Naive thymus-derived CD4-positive, alpha-beta T cell (primary cell): ENCODE data around the gene SZRD1. TPM values are rescaled to one million over a fixed set of nuclear protein-coding genes. Genes with fewer than 3 reads are reported as not detected.

Source experiments
- ATAC-seq: fragments of 150-1000 bp; cut with Tn5 transposase; 2 replicates; pipeline ENCODE4 v1.10.0; 2021; ENCODE audit warnings: mild to moderate bottlenecking, moderate library complexity
- CTCF ChIA-PET: fragments of 350-600 bp; sonication (Branson Sonifier 250); formaldehyde crosslinking; loops from one replicate; lab custom pipeline; 2021; ENCODE audit warnings: antibody characterized with exemption; lab: Charles Lee
- POLR2A ChIA-PET: fragments of 350-600 bp; sonication (Branson Sonifier 250); formaldehyde crosslinking; loops from one replicate; lab custom pipeline; 2021; ENCODE audit warnings: antibody characterized with exemption, inconsistent platforms; lab: Charles Lee
- DNase-seq, 9 donors: peaks; one replicate each; pipeline versions ENCODE4 v3.0.0 to v3.0.0-alpha.2; 2020 to 2022; ENCODE audit warnings: mixed read lengths in 1 of 9
- H3K27ac ChIP-seq: one replicate; pipeline ENCODE4 v1.7.0; 2013; ENCODE audit warnings: mild to moderate bottlenecking, low read depth, low read length, moderate library complexity
- H3K27me3 ChIP-seq, 2 donors: one replicate each; pipeline ENCODE4 v1.7.0; 2013; ENCODE audit warnings: low read length in 2 of 2, mild to moderate bottlenecking in 2 of 2, moderate library complexity in 2 of 2; ENCODE audit not compliant: control insufficient read depth in 2 of 2, insufficient read depth in 2 of 2
- H3K36me3 ChIP-seq, 3 experiments: 1 replicate in 2 of 3; 2 replicates in 1 of 3; pipeline ENCODE4 v1.7.0; 2013; ENCODE audit warnings: low read length in 3 of 3, mild to moderate bottlenecking in 3 of 3, moderate library complexity in 1 of 3; ENCODE audit not compliant: insufficient read depth in 3 of 3, control insufficient read depth in 2 of 3
- H3K4me1 ChIP-seq, 2 donors: one replicate each; pipeline ENCODE4 v1.7.0; 2013; ENCODE audit warnings: low read length in 2 of 2, mild to moderate bottlenecking in 2 of 2, moderate library complexity in 1 of 2; ENCODE audit not compliant: control insufficient read depth in 2 of 2, insufficient read depth in 2 of 2
- H3K4me3 ChIP-seq: 2 replicates; pipeline ENCODE4 v1.7.0; 2013; ENCODE audit warnings: mild to moderate bottlenecking, low read length
- H3K9me3 ChIP-seq, 3 experiments: 1 replicate in 2 of 3; 2 replicates in 1 of 3; pipeline ENCODE4 v1.7.0; 2013; ENCODE audit warnings: low read length in 3 of 3; ENCODE audit not compliant: control insufficient read depth in 2 of 3
- H3K27ac Mint-ChIP-seq, 9 donors: one replicate each; pipeline ENCODE4 v1.8.0; 2020 to 2022; ENCODE audit warnings: mixed read lengths in 9 of 9, mild to moderate bottlenecking in 8 of 9, moderate library complexity in 5 of 9, inconsistent platforms in 2 of 9
- H3K27me3 Mint-ChIP-seq, 5 donors: one replicate each; pipeline ENCODE4 v1.8.0; 2021 to 2022; ENCODE audit warnings: mixed read lengths in 5 of 5, mild to moderate bottlenecking in 1 of 5
- H3K36me3 Mint-ChIP-seq, 5 donors: one replicate each; pipeline ENCODE4 v1.8.0; 2020 to 2022; ENCODE audit warnings: mixed read lengths in 5 of 5, mild to moderate bottlenecking in 3 of 5, inconsistent platforms in 1 of 5
- H3K4me1 Mint-ChIP-seq, 7 donors: one replicate each; pipeline ENCODE4 v1.8.0; 2020 to 2022; ENCODE audit warnings: mixed read lengths in 7 of 7, mild to moderate bottlenecking in 3 of 7, inconsistent platforms in 1 of 7
- H3K4me3 Mint-ChIP-seq, 10 donors: one replicate each; pipeline ENCODE4 v1.8.0; 2020 to 2022; ENCODE audit warnings: mild to moderate bottlenecking in 10 of 10, mixed read lengths in 10 of 10, moderate library complexity in 6 of 10, inconsistent platforms in 2 of 10
- H3K9me3 Mint-ChIP-seq, 11 donors: one replicate each; pipeline ENCODE4 v1.8.0; 2020 to 2022; ENCODE audit warnings: mixed read lengths in 11 of 11, mild to moderate bottlenecking in 4 of 11, inconsistent platforms in 1 of 11, moderate library complexity in 1 of 11
- intact Hi-C, 2 donors: fragments of 100-400 bp; cut with micrococcal nuclease; formaldehyde crosslinking; loops; one replicate each; pipeline ENCODE4 v1.15.1; 2023
- polyA plus RNA-seq, 2 donors: library from polyadenylated mRNA; unstranded; fragments of 300-500 nt; fragmentation: Illumina TruSeq; gene quantifications; one replicate each; pipeline ENCODE4 v1.2.3, GENCODE V29; 2021
- total RNA-seq, 6 experiments: library from RNA in 5 of 6; stranded (reverse) in 5 of 6; gene quantifications; 1 replicate in 5 of 6; 2 replicates in 1 of 6; pipeline ENCODE4 v1.2.3 and lab custom pipeline; 2021 to 2026

SZRD1 gene
- total and polyA plus RNA-seq, 7 experiments from 2014 or later, result 36.8 to 163 (median 82.5) TPM

DNA sequence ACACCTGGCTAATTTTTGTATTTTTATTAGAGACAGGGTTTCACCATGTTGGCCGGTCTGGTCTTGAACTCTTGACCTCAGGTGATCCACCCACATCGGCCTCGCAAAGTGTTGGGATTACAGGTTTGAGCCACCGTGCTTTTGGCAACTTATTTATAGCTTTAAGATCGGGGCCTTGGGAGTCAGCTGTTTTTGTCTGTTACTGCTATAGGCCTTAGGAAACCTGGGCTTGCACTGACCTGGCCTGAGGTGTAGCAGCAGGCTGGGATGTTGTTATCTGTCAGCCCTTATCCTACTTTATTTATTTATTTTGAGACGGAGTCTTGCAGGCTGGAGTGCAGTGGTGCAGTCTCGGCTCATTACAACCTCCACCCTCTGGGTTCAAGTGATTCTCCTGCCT, 11.4 kb downstream of the SZRD1 start:
- Histone ChIP-seq H3K9me3 (no peaks in the 10 kb centered on the region), H3K4me1 (peaks cover 14 to 17% of the 10 kb centered on the region in 2 donors), H3K27ac (no peak overlapping the region), H3K36me3 (peaks cover 0 to 6% (median 0%) of the 10 kb centered on the region in 3 experiments), H3K27me3 (no peaks in the 10 kb centered on the region), H3K4me3 (no peak overlapping the region)
- no peak overlapping the region for H3K4me3 Mint-ChIP-seq
- H3K9me3 Mint-ChIP-seq, result no peaks in the 10 kb centered on the region
- ATAC-seq (no peak), DNase-seq (no peak)
- intact Hi-C loops, result no loop called here
- H3K27me3 Mint-ChIP-seq, result no peaks in the 10 kb centered on the region
- H3K36me3 Mint-ChIP-seq, result peaks cover 0 to 17% (median 8%) of the 10 kb centered on the region in 5 donors
- POLR2A ChIA-PET, result interaction anchor here (0.6 kb wide), 1 partner anchor 1151 kb away, joined by 3 read pairs; no protein-coding TSS in a partner anchor
- peaks cover 44 to 86% (median 64%) of the 10 kb centered on the region in 7 donors for H3K4me1 Mint-ChIP-seq
- CTCF ChIA-PET, result no interaction called here
- H3K27ac Mint-ChIP-seq, result no peak overlapping the region

DNA sequence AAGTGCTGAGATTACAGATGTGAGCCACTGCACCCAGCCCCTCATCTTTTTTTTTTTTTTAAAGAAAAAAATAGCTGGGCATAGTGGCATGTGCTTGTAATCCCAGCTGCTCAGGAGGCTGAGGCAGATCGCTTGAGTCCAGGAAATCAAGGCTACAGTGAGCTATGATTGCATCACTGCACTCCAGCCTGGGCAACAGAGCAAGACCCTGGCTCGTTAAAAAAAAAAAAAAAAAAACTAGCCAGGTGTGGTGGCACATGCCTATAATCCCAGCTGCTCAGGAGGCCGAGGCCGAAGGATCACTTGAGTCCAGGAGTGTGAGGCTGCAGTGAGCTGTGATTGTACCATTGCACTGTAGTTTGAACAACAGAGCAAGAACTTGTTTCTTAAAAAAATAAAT, 13.8 kb downstream of the SZRD1 start:
- Mint-ChIP-seq H3K27ac (peak overlapping the region in 1 of 9 donors; percentile 67), H3K36me3 (peaks cover 0 to 12% (median 8%) of the 10 kb centered on the region in 5 donors), H3K9me3 (no peaks in the 10 kb centered on the region), H3K27me3 (no peaks in the 10 kb centered on the region), H3K4me1 (peaks cover 47 to 84% (median 63%) of the 10 kb centered on the region in 7 donors), H3K4me3 (no peak overlapping the region)
- no peak overlapping the region for H3K27ac ChIP-seq
- H3K4me3 ChIP-seq, result no peak overlapping the region
- no peaks in the 10 kb centered on the region for H3K9me3 ChIP-seq
- no peaks in the 10 kb centered on the region for H3K27me3 ChIP-seq
- H3K36me3 ChIP-seq, result no peaks in the 10 kb centered on the region
- DNase-seq (no peak), ATAC-seq (no peak)
- CTCF ChIA-PET, result no interaction called here
- POLR2A ChIA-PET, result interaction anchor here (0.6 to 2.0 kb wide), 3 partner anchors 9 to 56 kb away, joined by 4 to 8 read pairs (median 7); partner anchors contain the start of gene SZRD1
- intact Hi-C loops, result no loop called here
- peaks cover 15% of the 10 kb centered on the region in 2 donors for H3K4me1 ChIP-seq

DNA sequence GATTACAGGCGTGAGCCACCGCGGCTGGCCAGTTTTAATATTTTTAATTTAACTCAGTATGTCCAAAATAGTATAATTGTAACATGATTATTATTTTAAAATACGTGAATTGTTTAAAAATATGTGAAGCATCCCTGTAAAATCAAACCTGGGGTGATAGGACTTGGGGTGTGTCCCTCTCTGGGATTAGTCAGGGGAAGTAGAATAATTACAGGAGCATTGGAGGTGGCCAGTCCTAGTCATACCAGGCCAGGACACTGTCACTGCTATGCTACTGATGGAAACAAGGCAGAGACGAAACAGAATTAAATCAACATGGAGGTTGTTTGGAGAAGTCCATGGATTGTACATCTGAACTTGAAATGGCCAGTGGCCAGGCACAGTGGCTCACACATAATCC, 16.8 kb downstream of the SZRD1 start:
- intact Hi-C loops, result no loop called here
- peaks cover 22 to 34% of the 10 kb centered on the region in 2 donors for H3K4me1 ChIP-seq

DNA sequence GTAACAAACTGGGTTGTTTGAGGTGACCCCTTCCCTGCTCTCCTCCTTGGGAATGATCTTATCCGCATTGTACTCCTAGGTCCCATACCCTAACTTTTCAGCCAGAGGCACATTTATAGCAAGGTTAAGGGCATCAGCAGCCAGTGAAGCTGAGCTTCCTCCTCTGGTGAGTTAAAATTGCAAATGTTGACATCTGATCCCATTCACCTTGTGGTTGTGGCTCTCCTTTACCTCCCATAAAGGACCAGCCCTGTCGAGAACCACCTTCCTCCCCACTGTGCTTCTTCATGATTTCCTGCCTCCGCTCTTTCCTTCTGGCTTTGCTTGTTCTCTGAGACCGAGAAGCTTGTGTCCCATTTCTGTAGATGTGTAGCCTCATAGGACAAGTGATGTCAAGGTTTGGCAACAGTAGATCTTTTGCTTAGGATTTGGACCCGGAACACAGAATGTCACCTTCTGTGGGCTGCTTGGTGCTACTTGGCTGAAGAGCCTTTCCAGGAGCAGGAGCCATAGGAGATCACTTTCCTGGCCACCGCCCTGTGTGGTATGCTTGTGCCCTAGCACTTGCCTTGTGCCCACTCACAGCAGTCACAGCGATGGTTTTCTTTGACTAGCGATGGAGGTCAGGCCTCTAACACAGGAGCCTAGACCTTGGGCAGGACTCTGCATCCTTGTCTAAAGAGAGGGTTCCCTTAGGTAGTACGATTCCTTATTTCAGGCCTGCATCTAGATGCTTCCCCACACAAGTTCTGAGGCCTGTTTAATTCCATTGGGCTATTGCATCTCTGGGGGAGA, 18.8 kb downstream of the SZRD1 start:
- ChIA-PET CTCF (no interaction called here), POLR2A (interaction anchor here (1.3 kb wide), 2 partner anchors 10 to 23 kb away, joined by 3 read pairs; no protein-coding TSS in a partner anchor)
- peaks cover 22 to 44% of the 10 kb centered on the region in 2 donors for H3K4me1 ChIP-seq
- peak overlapping the region; percentile 20 to 91 (median 65) for H3K27ac Mint-ChIP-seq
- intact Hi-C loops, result loop anchor here in 1 of 2 donors (5.0 kb wide), 2 partner anchors 36 to 56 kb away; partner anchors contain the start of gene NECAP2
- H3K27me3 Mint-ChIP-seq, result no peaks in the 10 kb centered on the region
- H3K4me1 Mint-ChIP-seq, result peaks cover 57 to 83% (median 68%) of the 10 kb centered on the region in 7 donors
- ATAC-seq (no peak), DNase-seq (no peak)
- H3K4me3 ChIP-seq, result no peak overlapping the region
- no peaks in the 10 kb centered on the region for H3K27me3 ChIP-seq
- H3K9me3 Mint-ChIP-seq, result no peaks in the 10 kb centered on the region
- peaks cover 0 to 16% (median 8%) of the 10 kb centered on the region in 5 donors for H3K36me3 Mint-ChIP-seq
- peak overlapping the region; percentile 54 for H3K27ac ChIP-seq
- H3K4me3 Mint-ChIP-seq, result peak overlapping the region; percentile 63 to 84 (median 76)
- no peaks in the 10 kb centered on the region for H3K36me3 ChIP-seq
- no peaks in the 10 kb centered on the region for H3K9me3 ChIP-seq

More for the DNA sequence above, 16.8 kb downstream of the SZRD1 start:
- ChIA-PET POLR2A (no interaction called here), CTCF (no interaction called here)
- H3K4me3 Mint-ChIP-seq, result peak overlapping the region in 7 of 10 donors; percentile 6 to 76 (median 49)
- H3K36me3 ChIP-seq, result no peaks in the 10 kb centered on the region
- H3K9me3 ChIP-seq, result no peaks in the 10 kb centered on the region
- no peak overlapping the region for H3K4me3 ChIP-seq
- peak overlapping the region in 7 of 9 donors; percentile 53 to 88 (median 66) for H3K27ac Mint-ChIP-seq
- DNase-seq, result no peak
- ATAC-seq, result no peak
- H3K4me1 Mint-ChIP-seq, result peaks cover 53 to 82% (median 68%) of the 10 kb centered on the region in 7 donors
- H3K36me3 Mint-ChIP-seq, result peaks cover 0 to 12% (median 8%) of the 10 kb centered on the region in 5 donors
- no peaks in the 10 kb centered on the region for H3K27me3 ChIP-seq
- peak overlapping the region; percentile 55 for H3K27ac ChIP-seq
- H3K27me3 Mint-ChIP-seq, result no peaks in the 10 kb centered on the region
- H3K9me3 Mint-ChIP-seq, result no peaks in the 10 kb centered on the region

DNA sequence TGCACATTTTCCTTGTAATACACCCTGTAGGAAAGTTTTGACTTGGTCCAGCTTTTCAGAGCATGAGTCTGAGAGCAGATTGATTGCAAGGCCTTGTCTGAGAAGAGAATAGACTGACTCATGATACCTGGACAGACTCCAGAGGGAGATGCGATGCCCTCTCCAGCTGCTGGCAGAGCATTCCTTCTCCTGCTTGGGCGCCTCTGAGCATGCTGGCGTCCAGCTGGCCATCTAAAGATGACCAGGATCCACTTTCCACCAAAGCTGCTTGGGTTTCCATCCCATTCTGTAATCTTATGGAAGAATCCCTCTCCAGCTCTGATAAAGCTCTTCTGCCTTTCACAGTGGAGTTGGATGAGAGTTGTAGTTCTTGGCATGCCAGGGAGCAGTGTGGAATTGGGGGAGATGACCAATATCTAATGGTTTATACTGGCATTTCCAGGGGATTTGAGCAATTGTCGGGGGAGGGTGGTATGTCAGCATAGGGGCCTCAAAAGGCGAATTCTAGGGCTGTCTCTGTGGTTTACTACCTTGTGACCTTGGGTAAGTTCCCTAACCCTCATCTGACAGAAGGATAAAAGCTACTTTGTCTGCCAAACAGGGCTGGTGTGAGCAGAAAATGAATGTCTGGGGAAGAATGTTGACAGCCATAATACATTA, 19.5 kb downstream of the SZRD1 start:
- peaks cover 61 to 86% (median 75%) of the 10 kb centered on the region in 7 donors for H3K4me1 Mint-ChIP-seq
- ATAC-seq, result peak; percentile 77
- H3K27ac Mint-ChIP-seq, result peak overlapping the region; percentile 39 to 91 (median 77)
- Histone ChIP-seq H3K4me3 (no peak overlapping the region), H3K36me3 (no peaks in the 10 kb centered on the region), H3K4me1 (peaks cover 22 to 51% of the 10 kb centered on the region in 2 donors), H3K27ac (peak overlapping the region; percentile 54), H3K9me3 (no peaks in the 10 kb centered on the region), H3K27me3 (no peaks in the 10 kb centered on the region)
- no peaks in the 10 kb centered on the region for H3K27me3 Mint-ChIP-seq
- ChIA-PET CTCF (interaction anchor here (0.6 to 1.8 kb wide), 2 partner anchors 12 to 30 kb away, joined by 4 to 6 read pairs; no protein-coding TSS in a partner anchor), POLR2A (interaction anchor here (1.1 to 1.4 kb wide), 3 partner anchors 13 to 54 kb away, joined by 3 to 6 read pairs (median 6); partner anchors contain the start of gene NECAP2)
- peak overlapping the region; percentile 22 to 84 (median 76) for H3K4me3 Mint-ChIP-seq
- DNase-seq, result no peak
- intact Hi-C loops, result loop anchor here (1.0 to 5.0 kb wide), 5 partner anchors 14 to 56 kb away; partner anchors contain the start of genes NECAP2 (in 2 of the 2) and SZRD1 (in 1 of the 2)
- no peaks in the 10 kb centered on the region for H3K9me3 Mint-ChIP-seq
- H3K36me3 Mint-ChIP-seq, result peaks cover 0 to 18% (median 8%) of the 10 kb centered on the region in 5 donors
